ENCODE results near the gene NPHP4. TPM values are rescaled to one million over a fixed set of nuclear protein-coding genes. Genes with fewer than 3 reads are reported as not detected.

Gene NPHP4
- total RNA-seq, 1 experiment from 2014 or later, result 20.0 TPM

DNA sequence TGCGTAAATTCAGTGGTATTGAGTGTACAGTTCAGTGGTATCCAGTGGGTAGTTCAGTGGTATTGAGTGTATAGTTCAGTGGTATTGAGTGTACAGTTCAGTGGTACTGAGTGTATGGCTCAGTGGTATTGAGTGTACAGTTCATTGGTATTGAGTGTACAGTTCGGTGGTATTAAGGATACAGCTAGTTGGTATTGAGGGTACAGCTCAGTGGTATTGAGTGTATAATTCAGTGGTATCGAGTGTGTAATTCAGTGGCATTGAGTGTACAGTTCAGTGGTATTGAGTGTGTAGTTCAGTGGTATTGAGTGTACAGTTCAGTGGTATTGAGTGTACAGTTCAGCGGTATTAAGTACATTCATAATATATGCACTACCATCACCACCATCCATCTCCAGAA lies 30.0 kb upstream of the NPHP4 start:
- H3K4me3 ChIP-seq (replicated peaks in 1 of 2; ENCODE audit: low read depth in 1 of 2, low read length in 2 of 2), result no peak overlapping the region
- H3K9me2 ChIP-seq (ENCODE audit: insufficient read depth), result no peaks in the 10 kb centered on the region
- ChIA-PET POLR2A (no interaction called here), RAD21 (ENCODE audit: low non-redundant PET in 1 of 2, low total read pairs in 2 of 2, uncharacterized antibody in 2 of 2, unreplicated experiment in 2 of 2) (no interaction called here), CTCF (no interaction called here)
- no peaks in the 10 kb centered on the region for H4K20me1 ChIP-seq (ENCODE audit: insufficient read depth)
- no peak overlapping the region for H3K9ac ChIP-seq (ENCODE audit: low read length)
- H3K4me1 ChIP-seq (ENCODE audit: control insufficient read depth in 1 of 2, insufficient read depth in 2 of 2, low read length in 2 of 2), result peaks cover 14 to 30% of the 10 kb centered on the region in 2 experiments; a peak in 3 of 4 replicates
- no peak for ATAC-seq
- no peak for DNase-seq (ENCODE audit: low read depth, low spot score)
- H3K27ac ChIP-seq (ENCODE audit: low read depth, low read length), result no peak overlapping the region
- BruUV-seq (replicated peaks), result no TSS peak
- no peak overlapping the region for H3K4me2 ChIP-seq (ENCODE audit: low read length)
- H3K27me3 ChIP-seq (ENCODE audit: insufficient read depth, low read length), result no peaks in the 10 kb centered on the region
- TF ChIP-seq YY1 (IDR thresholded peaks at IDR 0.05; ENCODE audit: extremely low read depth, insufficient replicate concordance, low read depth, low read length), result no peak
- TF ChIP-seq CEBPB (IDR thresholded peaks at IDR 0.05; ENCODE audit: low read depth), result no peak
- no peak for TF ChIP-seq ZFX (IDR thresholded peaks at IDR 0.05)
- TF ChIP-seq SIN3A (IDR thresholded peaks at IDR 0.05; ENCODE audit: low read depth), result no peak
- TF ChIP-seq CBX3 (IDR thresholded peaks at IDR 0.05; ENCODE audit: low read depth), result no peak
- TF ChIP-seq, protein P1, sequence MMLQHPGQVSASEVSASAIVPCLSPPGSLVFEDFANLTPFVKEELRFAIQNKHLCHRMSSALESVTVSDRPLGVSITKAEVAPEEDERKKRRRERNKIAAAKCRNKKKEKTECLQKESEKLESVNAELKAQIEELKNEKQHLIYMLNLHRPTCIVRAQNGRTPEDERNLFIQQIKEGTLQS (IDR thresholded peaks at IDR 0.05), result no peak
- TF ChIP-seq SRF (IDR thresholded peaks at IDR 0.05; ENCODE audit: low read depth), result no peak
- no peak for TF ChIP-seq FOSL1 (IDR thresholded peaks at IDR 0.05; ENCODE audit: low read depth)
- no peak for TF ChIP-seq EGR1 (IDR thresholded peaks at IDR 0.05; ENCODE audit: low read depth)
- TF ChIP-seq, protein P2, sequence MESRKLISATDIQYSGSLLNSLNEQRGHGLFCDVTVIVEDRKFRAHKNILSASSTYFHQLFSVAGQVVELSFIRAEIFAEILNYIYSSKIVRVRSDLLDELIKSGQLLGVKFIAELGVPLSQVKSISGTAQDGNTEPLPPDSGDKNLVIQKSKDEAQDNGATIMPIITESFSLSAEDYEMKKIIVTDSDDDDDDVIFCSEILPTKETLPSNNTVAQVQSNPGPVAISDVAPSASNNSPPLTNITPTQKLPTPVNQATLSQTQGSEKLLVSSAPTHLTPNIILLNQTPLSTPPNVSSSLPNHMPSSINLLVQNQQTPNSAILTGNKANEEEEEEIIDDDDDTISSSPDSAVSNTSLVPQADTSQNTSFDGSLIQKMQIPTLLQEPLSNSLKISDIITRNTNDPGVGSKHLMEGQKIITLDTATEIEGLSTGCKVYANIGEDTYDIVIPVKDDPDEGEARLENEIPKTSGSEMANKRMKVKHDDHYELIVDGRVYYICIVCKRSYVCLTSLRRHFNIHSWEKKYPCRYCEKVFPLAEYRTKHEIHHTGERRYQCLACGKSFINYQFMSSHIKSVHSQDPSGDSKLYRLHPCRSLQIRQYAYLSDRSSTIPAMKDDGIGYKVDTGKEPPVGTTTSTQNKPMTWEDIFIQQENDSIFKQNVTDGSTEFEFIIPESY (IDR thresholded peaks at IDR 0.05; ENCODE audit: extremely low read depth, insufficient replicate concordance, low read length), result no peak
- TF ChIP-seq EZH2 (IDR thresholded peaks at IDR 0.05), result no peak
- no peak for TF ChIP-seq POLR2AphosphoS5 (IDR thresholded peaks at IDR 0.05; ENCODE audit: low read depth, low read length)
- TF ChIP-seq, protein P3, sequence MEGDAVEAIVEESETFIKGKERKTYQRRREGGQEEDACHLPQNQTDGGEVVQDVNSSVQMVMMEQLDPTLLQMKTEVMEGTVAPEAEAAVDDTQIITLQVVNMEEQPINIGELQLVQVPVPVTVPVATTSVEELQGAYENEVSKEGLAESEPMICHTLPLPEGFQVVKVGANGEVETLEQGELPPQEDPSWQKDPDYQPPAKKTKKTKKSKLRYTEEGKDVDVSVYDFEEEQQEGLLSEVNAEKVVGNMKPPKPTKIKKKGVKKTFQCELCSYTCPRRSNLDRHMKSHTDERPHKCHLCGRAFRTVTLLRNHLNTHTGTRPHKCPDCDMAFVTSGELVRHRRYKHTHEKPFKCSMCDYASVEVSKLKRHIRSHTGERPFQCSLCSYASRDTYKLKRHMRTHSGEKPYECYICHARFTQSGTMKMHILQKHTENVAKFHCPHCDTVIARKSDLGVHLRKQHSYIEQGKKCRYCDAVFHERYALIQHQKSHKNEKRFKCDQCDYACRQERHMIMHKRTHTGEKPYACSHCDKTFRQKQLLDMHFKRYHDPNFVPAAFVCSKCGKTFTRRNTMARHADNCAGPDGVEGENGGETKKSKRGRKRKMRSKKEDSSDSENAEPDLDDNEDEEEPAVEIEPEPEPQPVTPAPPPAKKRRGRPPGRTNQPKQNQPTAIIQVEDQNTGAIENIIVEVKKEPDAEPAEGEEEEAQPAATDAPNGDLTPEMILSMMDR (IDR thresholded peaks at IDR 0.05 in 2 of 3, conservative IDR thresholded peaks at IDR 0.05 in 1 of 3; ENCODE audit: borderline replicate concordance in 1 of 3, insufficient read depth in 1 of 3, low read depth in 2 of 3, low read length in 2 of 3), result no peak
- TF ChIP-seq, protein P4, sequence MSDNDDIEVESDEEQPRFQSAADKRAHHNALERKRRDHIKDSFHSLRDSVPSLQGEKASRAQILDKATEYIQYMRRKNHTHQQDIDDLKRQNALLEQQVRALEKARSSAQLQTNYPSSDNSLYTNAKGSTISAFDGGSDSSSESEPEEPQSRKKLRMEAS (IDR thresholded peaks at IDR 0.05), result no peak
- TF ChIP-seq TCF7L2 (IDR thresholded peaks at IDR 0.05; ENCODE audit: borderline replicate concordance, extremely low read depth, insufficient read depth, insufficient read length), result no peak
- no peaks in the 10 kb centered on the region for H3K79me2 ChIP-seq (ENCODE audit: insufficient read depth, low read length)
- H3K9me3 ChIP-seq (ENCODE audit: control insufficient read depth in 1 of 2, insufficient read depth in 1 of 2, low read depth in 1 of 2, low read length in 2 of 2), result no peaks in the 10 kb centered on the region
- intact Hi-C loops (cut with micrococcal nuclease), result no loop called here
- no peak overlapping the region for H2AFZ ChIP-seq (ENCODE audit: low read depth, low read length, poor library complexity, severe bottlenecking)
- no peaks in the 10 kb centered on the region for H3K36me3 ChIP-seq (ENCODE audit: control insufficient read depth in 1 of 2, insufficient read depth in 2 of 2, low read length in 2 of 2)
